Measurements from ENCODE around the gene SMARCB1. TPM values are rescaled to one million over a fixed set of nuclear protein-coding genes. Genes with fewer than 3 reads are reported as not detected.

The SMARCB1 gene
- total RNA-seq, result 31.9 and 32.0 TPM in 2 replicates

GRCh38 chr22:23786752-23787599, at the start of gene SMARCB1:
SMARCB1 (plus strand) TSS chr22:23786966; CDS start chr22:23787170, 204 bp downstream.

GRCh38 chr22:23750714-23751440, 35.9 kb upstream of the SMARCB1 start, which contains the start of gene ZNF70:
ZNF70 (minus strand) TSS chr22:23751112; CDS start chr22:23745140, 5,972 bp downstream.

GRCh38 chr22:23754220-23754919, 32.4 kb upstream of the SMARCB1 start, which contains the start of gene VPREB3:
VPREB3 (minus strand) TSS chr22:23754425; CDS start chr22:23754363, 62 bp downstream.

GRCh38 chr22:23762842-23763578, 23.8 kb upstream of the SMARCB1 start, which contains the start of gene C22orf15:
C22orf15 (plus strand) TSS chr22:23762990; CDS start chr22:23763307, 317 bp downstream.

GRCh38 chr22:23767673-23768548, 18.9 kb upstream of the SMARCB1 start, which contains the start of gene CHCHD10:
CHCHD10 (minus strand) TSS chr22:23767972; CDS start chr22:23767874, 98 bp downstream.

GRCh38 chr22:23772649-23773473, 13.9 kb upstream of the SMARCB1 start, which contains the start of gene MMP11:
MMP11 (plus strand) TSS chr22:23772849; CDS start chr22:23772871, 22 bp downstream.

GRCh38 chr22:23838681-23839468, 52.1 kb downstream of the SMARCB1 start, which contains the start of gene DERL3:
DERL3 (minus strand) TSS chr22:23839006; CDS start chr22:23838987, 19 bp downstream.

GRCh38 chr22:23857606-23858483, 71.1 kb downstream of the SMARCB1 start, which contains the start of gene SLC2A11:
SLC2A11 (plus strand) TSS chr22:23857875; CDS start chr22:23858000, 125 bp downstream.

Other genes with a start within 250 kb of the SMARCB1 start
- gene IGLL1, start 206.7 kb upstream of the SMARCB1 start, total RNA-seq, result not detected in 2 replicates
- 0.17 and 0.26 TPM in 2 replicates for gene DRICH1, start 154.6 kb upstream of the SMARCB1 start, total RNA-seq
- gene RGL4, start 96.0 kb upstream of the SMARCB1 start, total RNA-seq, result not detected in 2 replicates
- 6.2 and 7.8 TPM in 2 replicates for gene ZNF70, start 35.9 kb upstream of the SMARCB1 start, total RNA-seq
- not detected in 2 replicates for gene VPREB3, start 32.5 kb upstream of the SMARCB1 start, total RNA-seq
- gene C22orf15, start 24.0 kb upstream of the SMARCB1 start, total RNA-seq, result 1.4 and 1.8 TPM in 2 replicates
- gene CHCHD10, start 19.0 kb upstream of the SMARCB1 start, total RNA-seq, result 8.6 and 10.8 TPM in 2 replicates
- 37.1 and 38.2 TPM in 2 replicates for gene MMP11, start 14.1 kb upstream of the SMARCB1 start, total RNA-seq
- 0.85 and 0.89 TPM in 2 replicates for gene DERL3, start 52.0 kb downstream of the SMARCB1 start, total RNA-seq
- gene SLC2A11, start 70.9 kb downstream of the SMARCB1 start, total RNA-seq, result 13.4 and 19.0 TPM in 2 replicates
- 361 and 389 TPM in 2 replicates for gene MIF, start 107.4 kb downstream of the SMARCB1 start, total RNA-seq
- 1.3 and 2.0 TPM in 2 replicates for gene GSTT2B, start 174.2 kb downstream of the SMARCB1 start, total RNA-seq
- gene DDTL, start 179.9 kb downstream of the SMARCB1 start, total RNA-seq, result 0.76 and 0.85 TPM in 2 replicates
- gene DDT, start 187.5 kb downstream of the SMARCB1 start, total RNA-seq, result 115 and 165 TPM in 2 replicates
- not detected in 2 replicates for gene GSTT2, start 193.2 kb downstream of the SMARCB1 start, total RNA-seq
- 0.07 TPM in 1 of 2 replicates, not detected in the other for gene GSTT4, start 218.5 kb downstream of the SMARCB1 start, total RNA-seq
- 68.5 and 88.0 TPM in 2 replicates for gene CABIN1, start 224.3 kb downstream of the SMARCB1 start, total RNA-seq